Kidney (tissue), 14 donors: ENCODE data around the gene TXLNA. TPM values are rescaled to one million over a fixed set of nuclear protein-coding genes. Genes with fewer than 3 reads are reported as not detected.

Source experiments
- DNase-seq, 5 donors: peaks; one replicate each; pipeline ENCODE4 v3.0.0-alpha.2; 2013 to 2020
- FAIRE-seq: peaks from 2 replicates; lab custom pipeline; 2012; peaks lifted over from hg19 to GRCh38; lab: Jason Lieb, UNC
- H3K27ac ChIP-seq, 2 donors: one replicate each; pipeline ENCODE4 v1.7.0; 2013; ENCODE audit warnings: low read depth in 2 of 2, low read length in 2 of 2, inconsistent platforms in 1 of 2
- H3K27me3 ChIP-seq: one replicate; pipeline ENCODE4 v1.7.1; 2013; ENCODE audit warnings: low read length, inconsistent platforms; ENCODE audit not compliant: control insufficient read depth, insufficient read depth
- H3K36me3 ChIP-seq, 3 donors: one replicate each; pipeline versions ENCODE4 v1.7.0 to v1.7.1; 2013; ENCODE audit warnings: low read length in 3 of 3, control low read depth in 1 of 3, inconsistent platforms in 1 of 3; ENCODE audit not compliant: insufficient read depth in 3 of 3, control insufficient read depth in 2 of 3
- H3K4me1 ChIP-seq, 3 donors: one replicate each; pipeline versions ENCODE4 v1.7.0 to v1.7.1; 2013; ENCODE audit warnings: low read length in 3 of 3, inconsistent platforms in 1 of 3, low read depth in 1 of 3; ENCODE audit not compliant: control insufficient read depth in 2 of 3, insufficient read depth in 2 of 3
- H3K4me3 ChIP-seq, 3 donors: one replicate each; pipeline versions ENCODE4 v1.7.0 to v1.8.1; 2013; ENCODE audit warnings: low read length in 3 of 3, control low read depth in 1 of 3, inconsistent platforms in 1 of 3
- H3K9ac ChIP-seq, 3 donors: one replicate each; pipeline versions ENCODE4 v1.7.0 to v1.7.1; 2013; ENCODE audit warnings: low read length in 3 of 3, control low read depth in 1 of 3, inconsistent platforms in 1 of 3
- H3K9me3 ChIP-seq, 3 donors: one replicate each; pipeline versions ENCODE4 v1.7.0 to v1.7.1; 2013; ENCODE audit warnings: low read length in 3 of 3, control low read depth in 1 of 3, inconsistent platforms in 1 of 3; ENCODE audit not compliant: control insufficient read depth in 2 of 3, insufficient read depth in 1 of 3
- intact Hi-C: fragments of 100-400 bp; cut with DNase I; formaldehyde crosslinking; loops from one replicate; pipeline ENCODE4 v1.11.1; 2022
- polyA plus RNA-seq: library from polyadenylated mRNA; stranded (reverse); fragments of 350-450 nt; fragmentation: Illumina TruSeq; extraction: RNeasy Lipid Tissue Mini Kit (QIAGEN cat#74804); gene quantifications from one replicate; pipeline ENCODE4 v1.2.3, GENCODE V29; 2014; ENCODE audit warnings: low read depth, low replicate concordance; ENCODE audit not compliant: insufficient read depth
- total RNA-seq: library from RNA; stranded (reverse); fragmentation: NEBNext Ultra II Directional; extraction: Animal tissue kit (Norgen Biotek cat#: 25700); gene quantifications from one replicate; pipeline ENCODE4 v1.2.1, GENCODE V29; 2021
- TF ChIP-seq, protein P1 (sequence below): IDR thresholded peaks from 3 replicates; pipeline ENCODE4 v1.5.1; 2012; ENCODE audit warnings: mild to moderate bottlenecking, moderate library complexity, borderline replicate concordance; ENCODE audit not compliant: insufficient read depth; ENCODE audit errors: extremely low read depth
- donor health status: control.
- donor health status: control.
- donor health status: control.
- donor health status: control.
- donor health status: control.
- donor health status: DM: yes; HTN: yes; CAD: no.
- donor health status: Normal renal cell carcinoma (clear cell type).

The TXLNA gene
- total and polyA plus RNA-seq, 2 donors from 2014 or later = 19.9 to 58.6 TPM

DNA sequence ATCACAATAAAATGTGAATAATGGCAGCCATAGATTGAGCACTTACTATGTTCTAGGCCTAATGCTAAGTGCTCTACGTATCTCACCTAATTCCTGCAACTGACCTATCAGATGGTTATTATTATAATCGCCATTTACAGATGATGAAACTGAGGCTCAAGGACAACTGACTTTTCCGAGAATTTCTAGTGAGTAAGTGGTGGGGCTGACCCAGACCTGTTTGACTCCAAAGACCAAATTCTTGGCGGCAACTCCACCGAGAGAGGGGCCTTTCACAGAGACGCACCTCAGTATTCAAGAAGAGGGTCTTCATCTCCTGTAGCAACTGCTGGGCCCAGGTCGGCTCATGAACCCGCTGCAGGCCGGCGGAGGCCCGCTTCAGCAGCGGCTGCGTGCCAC is 42.1 kb downstream of the TXLNA start:
- DNase-seq = no peak
- intact Hi-C loops = no loop called here
- peaks cover 4 to 24% (median 20%) of the 10 kb centered on the region in 3 donors for H3K36me3 ChIP-seq
- peaks cover 6 to 28% (median 22%) of the 10 kb centered on the region in 3 donors for H3K4me1 ChIP-seq
- peak overlapping the region; percentile 94 to 99 (median 97) for H3K4me3 ChIP-seq
- FAIRE-seq = no peak
- H3K9me3 ChIP-seq = no peaks in the 10 kb centered on the region
- H3K9ac ChIP-seq = peak overlapping the region; percentile 55 to 94 (median 71)
- H3K27me3 ChIP-seq = no peaks in the 10 kb centered on the region
- TF ChIP-seq, protein P1, sequence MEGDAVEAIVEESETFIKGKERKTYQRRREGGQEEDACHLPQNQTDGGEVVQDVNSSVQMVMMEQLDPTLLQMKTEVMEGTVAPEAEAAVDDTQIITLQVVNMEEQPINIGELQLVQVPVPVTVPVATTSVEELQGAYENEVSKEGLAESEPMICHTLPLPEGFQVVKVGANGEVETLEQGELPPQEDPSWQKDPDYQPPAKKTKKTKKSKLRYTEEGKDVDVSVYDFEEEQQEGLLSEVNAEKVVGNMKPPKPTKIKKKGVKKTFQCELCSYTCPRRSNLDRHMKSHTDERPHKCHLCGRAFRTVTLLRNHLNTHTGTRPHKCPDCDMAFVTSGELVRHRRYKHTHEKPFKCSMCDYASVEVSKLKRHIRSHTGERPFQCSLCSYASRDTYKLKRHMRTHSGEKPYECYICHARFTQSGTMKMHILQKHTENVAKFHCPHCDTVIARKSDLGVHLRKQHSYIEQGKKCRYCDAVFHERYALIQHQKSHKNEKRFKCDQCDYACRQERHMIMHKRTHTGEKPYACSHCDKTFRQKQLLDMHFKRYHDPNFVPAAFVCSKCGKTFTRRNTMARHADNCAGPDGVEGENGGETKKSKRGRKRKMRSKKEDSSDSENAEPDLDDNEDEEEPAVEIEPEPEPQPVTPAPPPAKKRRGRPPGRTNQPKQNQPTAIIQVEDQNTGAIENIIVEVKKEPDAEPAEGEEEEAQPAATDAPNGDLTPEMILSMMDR = no peak
- H3K27ac ChIP-seq = peak overlapping the region; percentile 20 to 92

DNA sequence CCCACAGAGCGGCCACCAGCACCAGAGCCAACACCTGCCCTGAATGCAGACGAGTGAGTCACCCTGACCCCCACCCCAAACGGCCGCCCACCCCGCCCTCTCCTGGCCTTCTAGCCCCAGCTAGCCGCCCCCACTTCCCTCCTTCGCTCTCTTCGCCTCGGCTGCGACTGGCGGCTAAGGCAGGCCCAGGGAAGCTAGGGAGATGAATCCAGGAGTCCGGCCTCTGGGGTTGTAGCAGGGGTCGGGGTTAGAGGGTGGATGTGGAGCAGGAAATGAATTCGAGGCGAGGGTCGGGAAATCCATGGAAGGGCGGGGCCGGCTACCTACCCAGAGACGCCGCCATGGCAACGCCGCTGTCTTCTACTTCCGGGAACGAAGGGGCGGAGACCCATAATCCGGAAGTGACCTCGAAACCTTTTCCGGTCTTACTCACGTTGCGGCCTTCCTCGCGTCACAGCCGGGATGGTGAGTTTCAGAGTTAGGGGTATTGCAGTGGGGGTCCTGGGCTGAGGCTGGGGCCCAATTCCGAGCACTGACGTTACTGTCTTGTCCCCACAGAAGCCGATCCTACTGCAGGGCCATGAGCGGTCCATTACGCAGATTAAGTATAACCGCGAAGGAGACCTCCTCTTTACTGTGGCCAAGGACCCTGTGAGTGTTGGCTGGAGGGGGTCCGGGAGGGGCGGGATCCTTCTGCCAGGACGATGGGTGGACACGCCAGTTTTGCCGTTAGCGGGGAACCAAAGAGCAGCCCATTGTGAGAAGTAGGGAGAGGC is 42.7 kb downstream of the TXLNA start, which contains the start of the genes EIF3I and TMEM234:
Gene EIF3I, plus strand, starts transcription at position 428 of the 776 bp plus-strand sequence. Its CDS starts 35 bp downstream, at position 463.
Gene TMEM234, minus strand, starts transcription at position 374 of the 776 bp plus-strand sequence. Its CDS starts 31 bp downstream, at position 343.
- TF ChIP-seq, protein P1 = no peak
- FAIRE-seq = peak; percentile 37
- Histone ChIP-seq H3K9ac (peak within 1 kb of the TSS; percentile 94 to 97 (median 97)), H3K27ac (peak within 1 kb of the TSS; percentile 92 to 95), H3K27me3 (no peaks in the 10 kb centered on the region), H3K4me1 (peaks cover 6 to 28% (median 22%) of the 10 kb centered on the region in 3 donors), H3K4me3 (peak within 1 kb of the TSS; percentile 94 to 99 (median 97)), H3K9me3 (no peaks in the 10 kb centered on the region), H3K36me3 (peaks cover 4 to 18% (median 18%) of the 10 kb centered on the region in 3 donors)
- intact Hi-C loops = no loop called here
- DNase-seq = peak; percentile 95 to 98 (median 96)

DNA sequence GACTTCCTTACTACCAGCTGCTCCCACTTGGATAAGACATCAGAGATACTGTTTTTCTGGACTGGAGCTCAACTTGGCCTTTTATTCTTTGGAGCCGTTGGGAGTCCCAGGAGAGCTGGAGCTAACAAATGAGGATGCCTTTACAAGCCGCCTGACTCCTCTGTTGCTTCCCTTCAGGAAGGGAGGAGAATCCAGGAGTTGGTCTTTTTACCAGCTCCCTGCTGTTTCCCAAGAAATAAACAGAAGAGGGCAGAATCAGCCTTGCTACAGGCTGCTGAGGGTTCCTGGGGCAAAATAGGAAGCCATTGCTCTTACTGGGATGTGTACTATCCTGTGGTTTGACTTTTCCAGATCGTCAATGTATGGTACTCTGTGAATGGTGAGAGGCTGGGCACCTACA is 44.2 kb downstream of the TXLNA start:
- peak overlapping the region in 1 of 3 donors; percentile 49 for H3K9ac ChIP-seq
- no peak for FAIRE-seq
- H3K4me3 ChIP-seq = no peak overlapping the region
- DNase-seq = no peak
- intact Hi-C loops = no loop called here
- H3K27ac ChIP-seq = no peak overlapping the region
- H3K4me1 ChIP-seq = peaks cover 6 to 28% (median 22%) of the 10 kb centered on the region in 3 donors
- no peaks in the 10 kb centered on the region for H3K9me3 ChIP-seq
- peaks cover 4 to 25% (median 22%) of the 10 kb centered on the region in 3 donors for H3K36me3 ChIP-seq
- H3K27me3 ChIP-seq = no peaks in the 10 kb centered on the region
- TF ChIP-seq, protein P1 = no peak
